GM18870 (cell line): Measurements from ENCODE around the gene SDK2.
"Not testable (repeated sequence)": the region's sequence is repeated elsewhere in the genome, so short reads cannot be mapped to it uniquely, and the experiment has no call there.

Source experiments
- ATAC-seq: cut with Tn5 transposase; IDR thresholded peaks from one replicate; pipeline ENCODE4 v1.9.1; 2021; ENCODE audit warnings: moderate library complexity; ENCODE audit not compliant: unreplicated experiment

The SDK2 gene

DNA sequence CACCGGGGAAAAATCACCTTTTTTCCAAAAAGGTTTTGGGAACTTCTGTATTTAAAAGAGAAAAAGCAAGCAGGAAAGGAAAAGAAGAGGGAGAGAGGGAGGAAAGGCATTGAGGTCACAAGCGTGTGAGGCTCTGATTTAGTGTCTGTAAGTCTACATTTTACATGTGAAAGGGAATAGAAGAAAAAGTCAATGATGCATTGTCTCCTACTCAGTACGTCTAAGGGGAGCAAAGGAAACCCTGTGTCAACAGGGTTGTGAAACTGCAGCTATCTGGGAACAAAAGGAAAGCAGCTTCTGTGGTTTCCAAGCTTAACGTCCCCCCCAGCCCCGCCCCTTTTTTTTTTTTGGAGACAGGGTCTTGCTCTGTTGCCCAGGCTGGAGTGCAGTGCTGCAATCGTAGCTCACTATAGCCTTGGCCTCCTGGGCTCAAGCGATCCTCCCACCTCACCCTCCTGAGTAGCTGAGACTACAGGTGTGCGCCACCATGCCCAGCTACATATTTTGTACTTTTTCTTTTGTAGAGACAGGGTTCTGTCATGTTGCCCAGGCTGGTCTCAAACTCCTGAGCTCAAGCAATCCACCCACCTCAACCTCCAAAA is 330.6 kb downstream of the SDK2 start:
- ATAC-seq, result no peak

DNA sequence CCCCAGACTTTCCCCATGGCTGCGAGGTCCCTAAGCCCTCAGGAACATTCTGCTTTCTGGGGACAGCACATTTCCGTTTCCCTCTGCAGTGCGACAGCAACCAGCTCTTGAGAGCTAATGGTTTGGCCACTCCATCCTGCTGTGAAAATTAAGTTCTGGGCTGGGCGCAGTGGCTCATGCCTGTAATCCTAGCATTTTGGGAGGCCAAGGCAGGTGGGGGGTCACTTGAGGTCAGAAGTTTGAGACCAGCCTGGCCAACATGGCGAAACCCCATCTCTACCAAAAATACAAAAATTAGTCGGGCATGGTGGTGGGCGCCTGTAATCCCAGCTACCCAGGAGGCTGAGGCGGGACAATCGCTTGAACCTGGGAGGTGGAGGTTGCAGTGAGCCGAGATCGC is 331.4 kb downstream of the SDK2 start:
- ATAC-seq, result not testable (repeated sequence)

DNA sequence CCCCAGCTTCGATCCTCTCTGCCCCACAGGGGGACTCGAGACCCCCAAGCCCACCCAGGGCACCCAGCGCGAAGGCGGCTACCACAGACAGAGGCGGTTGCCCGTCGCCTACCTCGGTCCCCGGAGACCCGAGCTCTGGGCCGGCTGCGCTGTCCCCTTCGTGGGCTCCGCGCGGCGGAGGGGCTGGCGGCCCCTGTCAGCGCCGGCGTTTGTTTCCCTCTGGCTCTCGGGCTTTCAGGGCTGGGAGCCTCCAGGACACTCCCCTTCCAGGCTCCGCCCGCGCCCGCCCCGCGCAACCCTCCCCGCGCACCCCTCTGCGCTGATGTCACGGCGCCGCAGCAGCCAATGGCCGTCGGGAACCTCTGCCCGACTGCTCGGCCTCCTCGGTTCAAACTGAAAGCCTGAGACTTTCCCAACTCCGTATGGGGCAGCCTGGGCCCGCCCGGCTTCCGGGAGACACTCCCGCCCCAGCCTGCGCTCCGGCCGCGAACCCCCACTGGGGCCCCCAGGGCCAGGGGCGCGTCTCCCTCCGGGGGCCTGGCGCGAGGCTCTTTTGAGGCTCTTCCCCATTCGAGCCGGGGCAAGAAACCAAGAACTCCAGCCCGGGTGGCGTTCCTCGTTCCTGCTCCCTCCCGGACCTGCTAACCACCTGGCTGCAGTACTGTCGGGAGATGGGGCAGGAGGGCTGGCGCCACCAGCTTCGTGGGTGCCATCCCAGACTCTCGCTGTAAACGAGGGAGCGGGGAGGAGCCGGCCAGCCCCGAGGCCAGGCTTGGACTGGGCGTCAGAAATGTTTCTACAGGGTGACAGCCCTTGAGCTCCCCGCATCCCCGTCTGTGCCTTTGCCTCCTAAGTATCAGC is 332.2 kb downstream of the SDK2 start, which contains the start of gene CDC42EP4:
Gene CDC42EP4, minus strand, starts transcription at position 221 of the 861 bp plus-strand sequence. CDS start 25,501 bp downstream, outside the sequence.
- ATAC-seq, result peak; percentile 59

DNA sequence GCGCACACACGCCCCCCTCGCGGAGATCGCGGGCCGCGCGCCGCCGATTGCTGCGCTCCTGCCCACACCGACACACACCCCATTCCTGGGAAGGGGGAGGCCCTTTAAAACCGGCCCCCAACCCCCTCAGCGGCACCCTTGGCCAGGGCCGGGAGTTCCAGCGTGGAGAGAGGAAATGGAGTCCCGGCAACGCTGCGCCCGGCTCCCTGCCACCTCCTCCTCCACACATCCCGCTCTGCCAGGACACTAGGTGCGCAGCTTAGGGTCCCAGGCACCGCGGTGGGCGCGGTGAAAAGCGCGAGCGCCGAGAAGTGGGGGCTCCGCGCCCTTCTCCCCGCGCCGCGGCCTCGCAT is 332.8 kb downstream of the SDK2 start:
- peak; percentile 8 for ATAC-seq

DNA sequence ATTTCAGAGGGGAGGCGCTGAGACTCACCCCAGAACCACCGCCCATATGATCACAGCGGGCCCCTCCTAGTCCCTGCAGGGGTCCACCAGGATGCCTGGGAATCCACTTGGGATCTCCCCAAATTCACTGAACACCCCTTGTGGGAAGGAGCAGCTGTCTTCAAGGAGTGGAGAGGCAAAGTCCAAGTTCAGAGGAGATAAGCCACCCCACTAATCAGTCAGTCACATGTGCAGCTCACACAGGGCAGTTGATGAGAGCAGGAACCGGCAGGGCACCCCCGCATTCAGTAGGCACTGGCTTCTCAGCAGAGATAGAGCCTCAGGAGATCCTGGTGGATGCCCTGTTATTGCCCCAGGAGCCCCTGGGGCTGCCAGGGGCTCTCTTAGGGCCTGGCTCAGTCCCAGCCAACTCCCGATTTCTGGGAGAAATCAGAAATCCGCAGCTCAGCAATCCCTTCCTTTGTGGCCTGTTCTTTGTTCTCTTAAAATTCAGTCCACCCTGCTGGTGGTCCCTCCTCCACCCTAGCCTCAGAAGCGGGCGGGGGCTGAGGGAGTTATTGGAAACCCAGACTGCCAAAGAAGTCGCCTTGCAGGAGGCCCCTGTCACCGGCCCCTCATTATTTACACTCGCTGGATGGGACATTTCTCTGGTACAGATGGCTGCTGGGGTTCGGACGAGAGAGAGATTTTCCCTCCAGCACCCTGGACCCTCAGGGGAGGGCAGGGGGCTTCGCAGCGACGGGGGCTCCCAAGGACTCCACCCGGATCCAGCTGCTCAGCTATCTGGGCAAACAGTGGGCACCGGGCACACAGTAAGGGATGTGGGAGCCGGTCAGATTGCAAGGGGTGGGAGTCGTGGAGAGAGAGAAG is 334.3 kb downstream of the SDK2 start:
- ATAC-seq, result no peak

DNA sequence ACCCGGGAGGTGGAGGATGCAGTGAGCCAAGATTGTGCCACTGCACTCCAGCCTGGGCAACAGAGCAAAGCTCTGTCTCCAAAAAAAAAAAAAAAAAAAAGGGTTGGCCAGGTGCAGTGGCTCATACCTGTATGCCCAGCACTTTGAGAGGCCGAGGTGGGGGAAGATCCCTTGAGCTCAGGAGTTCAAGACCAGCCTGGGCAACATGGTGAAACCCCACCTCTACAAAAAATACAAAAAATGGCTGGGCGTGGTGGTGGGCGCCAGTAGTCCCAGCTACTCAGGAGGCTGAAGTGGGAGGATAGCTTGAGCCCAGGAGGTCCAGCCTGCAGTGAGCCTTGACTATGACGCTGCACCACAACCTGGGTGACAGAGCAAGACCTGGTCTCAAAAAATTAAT is 335.3 kb downstream of the SDK2 start:
- ATAC-seq, result not testable (repeated sequence)

DNA sequence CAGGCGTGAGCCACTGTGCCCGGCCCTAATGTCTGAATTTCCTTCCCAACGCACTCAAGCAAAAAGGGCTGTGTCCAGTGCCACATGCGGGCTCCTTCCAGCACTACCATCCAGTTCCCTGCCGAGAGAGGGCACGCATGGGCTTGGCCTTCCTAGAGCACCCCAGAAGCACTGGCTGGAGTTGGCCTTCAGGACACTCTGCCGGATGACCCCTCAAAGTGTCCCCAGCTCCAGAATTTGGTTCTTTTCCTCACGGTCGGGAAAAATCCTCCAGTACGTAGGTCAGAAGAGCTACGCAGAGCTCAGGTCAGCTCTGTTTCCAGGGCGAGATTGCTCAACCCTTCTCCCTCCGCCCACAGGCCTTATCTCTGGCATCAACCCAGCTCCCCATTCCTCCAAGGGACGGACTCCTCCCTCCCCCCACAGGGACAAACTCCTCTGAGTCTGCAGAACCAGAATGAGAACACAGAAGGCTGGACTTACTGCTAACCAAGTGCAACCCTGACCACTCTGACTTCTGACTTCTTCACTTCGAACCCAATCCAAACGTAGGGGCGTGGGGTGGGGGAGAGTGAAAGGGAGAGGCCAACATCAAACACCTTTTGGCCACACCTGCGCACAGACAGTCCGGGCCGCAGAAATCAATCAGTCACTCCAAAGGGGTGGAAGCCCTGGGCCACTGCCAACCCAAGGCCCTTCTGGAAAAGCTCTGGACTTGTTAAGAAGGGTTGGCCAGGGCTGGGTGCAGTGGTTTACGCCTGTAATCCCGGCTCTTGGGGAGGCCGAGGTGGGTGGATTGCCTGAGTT is 336.0 kb downstream of the SDK2 start:
- ATAC-seq, result no peak

DNA sequence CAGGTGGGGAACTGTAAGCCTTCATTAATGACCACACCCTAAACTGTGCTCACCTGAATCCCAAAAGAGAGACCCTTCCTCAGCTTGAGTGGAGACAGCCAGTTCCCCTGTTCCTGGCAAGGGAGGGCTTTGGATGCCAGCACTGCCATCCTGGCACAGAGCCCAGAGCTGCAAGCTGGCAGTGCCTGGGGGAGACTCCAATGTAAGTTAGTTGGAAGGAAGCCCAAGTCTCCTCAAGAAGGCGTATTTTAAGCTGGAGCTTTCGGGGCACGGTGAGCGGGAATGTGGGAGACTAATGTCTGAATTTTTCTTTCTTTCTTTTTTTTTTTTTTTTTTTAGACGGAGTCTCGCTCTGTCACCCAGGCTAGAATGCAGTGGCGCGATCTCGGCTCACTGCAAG is 337.1 kb downstream of the SDK2 start:
- ATAC-seq, result no peak

DNA sequence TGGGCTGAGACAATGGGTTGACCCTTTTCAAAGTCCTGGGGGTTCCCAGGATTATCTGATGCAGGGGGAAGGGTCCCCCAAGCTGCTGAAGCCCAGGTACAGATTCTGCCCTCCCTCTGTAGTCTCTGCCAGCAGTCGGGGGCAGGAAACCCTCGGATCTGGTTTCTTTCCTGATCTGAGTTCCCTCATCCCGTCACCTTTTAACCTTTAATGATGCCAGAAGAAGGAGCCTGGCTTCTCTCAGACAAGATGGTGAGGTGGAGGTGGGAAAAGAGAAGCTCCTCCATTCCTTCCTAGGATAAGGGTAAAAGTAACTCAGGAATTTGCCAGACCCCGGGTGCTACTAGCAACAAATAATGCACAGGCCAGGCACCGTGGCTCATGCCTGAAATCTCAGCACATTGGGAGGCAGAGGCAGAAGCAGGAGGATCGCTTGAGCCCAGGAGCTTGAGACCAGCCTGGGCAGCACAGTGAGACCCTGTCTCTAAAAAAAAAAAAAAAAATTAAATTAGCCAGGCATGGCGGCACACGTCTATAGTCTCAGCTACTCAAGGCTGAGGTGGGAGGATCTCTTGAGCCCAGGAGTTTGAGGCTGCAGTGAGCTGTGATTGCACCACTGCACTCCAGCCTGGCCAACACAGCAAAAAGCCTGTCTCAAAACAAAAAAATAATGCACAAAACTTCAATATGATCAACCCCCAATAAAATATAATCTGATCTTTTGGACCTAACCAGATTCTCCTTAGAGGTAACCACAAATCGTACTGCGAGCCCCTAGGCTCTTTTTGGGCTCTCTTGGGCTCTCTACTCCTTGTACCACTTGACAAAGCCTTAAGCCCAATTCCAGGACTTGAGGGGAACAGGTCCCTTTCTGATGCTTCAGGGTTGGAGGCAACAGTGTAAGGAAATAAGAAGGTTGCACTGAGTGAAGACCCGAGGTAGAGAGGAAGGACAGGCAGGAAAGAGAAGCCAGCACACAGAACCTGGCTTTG is 338.1 kb downstream of the SDK2 start:
- no peak for ATAC-seq

DNA sequence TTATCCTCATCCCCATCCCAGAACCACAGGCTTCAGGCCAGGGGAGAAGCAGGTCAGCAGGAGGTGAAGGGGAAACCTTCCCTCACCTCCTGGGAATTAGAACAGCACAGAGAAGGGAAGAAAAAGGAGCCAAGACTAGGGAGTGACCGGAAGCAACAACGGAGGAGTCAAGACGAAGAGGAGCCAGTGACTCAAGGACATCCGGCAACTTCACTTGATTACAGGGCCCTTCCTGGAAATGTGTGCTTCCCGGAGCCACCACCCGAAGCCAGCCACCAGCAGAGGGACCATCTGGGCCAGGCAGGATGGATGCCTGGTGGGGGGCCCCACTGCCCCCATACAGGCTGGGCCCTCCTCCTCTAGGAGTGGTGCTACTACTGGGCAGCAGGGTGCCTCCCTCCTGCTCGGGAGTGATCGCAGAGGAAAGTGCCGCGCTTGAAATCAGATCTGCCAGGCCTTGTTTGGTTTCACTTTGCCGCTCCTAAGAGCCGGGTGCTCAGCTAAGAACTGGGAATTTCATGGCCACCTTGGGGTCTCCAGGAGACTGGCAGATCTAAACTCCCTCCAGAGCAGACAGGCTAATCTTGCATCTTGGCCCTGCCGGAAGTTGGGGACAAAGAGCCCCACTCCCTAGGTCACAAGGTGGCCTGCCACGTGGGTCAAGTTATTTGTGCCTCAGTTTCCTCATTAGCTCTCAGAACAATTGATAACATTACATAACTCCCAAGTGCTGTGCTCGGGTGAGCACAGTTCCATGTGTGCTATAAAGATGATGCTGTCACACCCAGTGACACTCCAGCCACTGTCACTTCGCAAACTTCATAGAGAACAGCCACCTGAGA is 339.1 kb downstream of the SDK2 start:
- no peak for ATAC-seq

DNA sequence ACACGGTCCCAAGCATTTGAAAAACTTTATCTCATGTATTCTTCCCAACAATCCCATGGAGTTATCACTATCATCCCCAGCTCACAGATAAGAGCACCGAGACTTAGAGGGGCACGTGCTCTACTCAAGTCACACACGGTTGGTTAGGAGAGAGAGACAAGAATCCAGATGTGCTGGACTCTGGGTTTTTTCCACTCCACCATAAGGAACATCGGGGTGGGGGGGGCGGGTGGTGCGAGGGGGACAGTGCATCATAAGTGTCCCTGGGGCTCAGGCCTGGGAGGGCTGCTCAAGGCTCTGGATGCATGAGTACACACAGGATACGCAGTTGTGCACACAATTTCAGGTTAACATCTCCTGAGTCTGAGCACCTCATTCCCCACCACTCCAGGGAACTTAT is 339.8 kb downstream of the SDK2 start:
- no peak for ATAC-seq

DNA sequence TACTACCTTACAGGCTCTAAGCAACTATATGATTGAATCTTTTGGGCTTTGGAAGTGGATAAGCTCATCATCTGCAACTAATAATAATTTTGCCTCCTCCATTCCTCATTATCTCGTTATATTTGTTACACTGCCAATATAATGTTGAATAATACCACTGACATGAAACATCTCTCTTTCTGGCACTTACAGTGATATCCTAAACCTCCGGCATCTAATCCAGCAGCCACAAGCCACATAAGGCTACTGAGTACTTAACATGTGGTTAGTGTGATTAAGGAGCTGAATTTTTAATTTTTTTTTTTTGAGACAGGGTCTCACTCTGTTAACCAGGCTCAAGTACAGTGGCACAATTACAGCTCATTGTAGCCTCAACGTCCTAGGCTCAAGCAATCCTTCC is 342.1 kb downstream of the SDK2 start:
- ATAC-seq, result no peak

DNA sequence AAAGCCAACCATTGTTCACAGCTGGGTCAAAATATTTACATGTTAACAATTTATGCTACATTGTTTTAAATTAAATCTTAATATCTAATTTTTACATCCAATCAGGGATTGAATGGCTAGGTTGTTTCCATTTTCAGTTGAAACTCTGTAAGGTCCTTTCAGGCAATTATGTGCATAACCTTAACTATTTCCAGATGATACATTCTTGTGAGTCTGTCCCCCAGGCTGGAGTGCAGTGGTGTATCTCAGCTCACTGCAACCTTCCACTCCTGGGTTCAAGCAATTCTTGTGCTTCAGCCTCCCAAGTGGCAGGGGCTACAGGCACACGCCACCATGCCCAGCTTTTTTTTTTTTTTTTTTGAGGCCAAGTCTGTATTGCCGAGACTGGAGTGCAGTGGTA is 342.9 kb downstream of the SDK2 start:
- ATAC-seq, result no peak

DNA sequence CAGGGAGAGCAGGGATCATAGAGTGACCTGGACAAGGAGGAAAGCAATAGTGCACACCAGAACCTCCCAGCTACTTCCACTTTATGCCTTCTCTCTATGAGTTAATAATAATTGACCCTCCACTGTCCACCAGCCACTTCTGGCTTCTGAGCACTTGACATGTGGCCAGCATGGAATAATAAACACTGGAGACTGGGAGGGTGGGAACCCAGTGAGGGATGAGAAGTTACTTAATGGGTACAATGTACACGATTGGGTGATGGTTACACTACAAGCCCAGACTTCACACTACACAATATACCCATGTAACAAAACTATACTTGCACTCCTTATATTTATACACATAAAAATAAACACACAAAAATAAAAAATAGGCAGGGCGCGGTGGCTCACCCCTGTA is 343.9 kb downstream of the SDK2 start:
- no peak for ATAC-seq

DNA sequence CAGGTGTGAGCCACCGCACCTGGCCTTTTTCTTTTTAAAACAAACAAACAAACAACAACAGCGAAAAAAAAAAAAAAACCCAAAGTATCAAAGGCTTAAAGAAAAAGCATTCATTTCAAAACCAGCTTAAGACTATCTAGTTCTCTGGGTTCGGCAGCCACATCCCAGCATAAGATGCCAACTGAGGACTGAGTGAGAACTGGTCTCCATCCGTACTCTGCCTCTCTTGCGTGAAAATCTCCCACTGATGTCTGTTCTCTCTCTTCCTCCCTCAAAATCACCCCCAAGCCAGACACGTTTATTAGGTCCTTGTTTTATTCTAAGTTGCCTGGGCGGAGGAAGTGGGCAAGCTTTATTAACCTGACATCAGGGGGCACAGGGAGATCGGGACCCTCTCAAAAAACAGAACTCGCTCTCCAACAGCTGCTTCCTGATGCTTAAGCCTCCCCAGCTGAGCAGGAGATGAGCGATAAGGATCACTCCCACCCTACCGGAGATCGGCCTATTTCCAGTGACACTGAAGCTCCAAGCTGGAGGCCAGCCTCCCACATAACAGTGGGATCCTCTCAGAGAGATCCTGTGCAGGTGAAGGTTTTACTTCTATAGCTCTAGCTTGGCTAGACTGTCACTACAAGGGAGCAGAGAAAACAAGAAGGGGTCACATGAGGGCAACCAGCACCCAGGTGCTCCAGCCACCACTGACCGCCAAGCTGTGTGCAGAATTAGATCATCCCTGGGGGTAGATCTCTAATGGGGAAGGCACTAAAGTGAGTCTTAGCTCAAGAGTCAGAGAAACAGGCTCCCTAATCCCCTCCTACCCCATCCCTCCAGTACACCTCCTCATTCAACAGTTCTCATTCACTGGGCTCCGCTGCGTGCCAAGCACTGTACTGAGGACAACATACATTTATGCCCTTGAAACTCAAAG is 346.0 kb downstream of the SDK2 start:
- ATAC-seq, result peak; percentile 68

DNA sequence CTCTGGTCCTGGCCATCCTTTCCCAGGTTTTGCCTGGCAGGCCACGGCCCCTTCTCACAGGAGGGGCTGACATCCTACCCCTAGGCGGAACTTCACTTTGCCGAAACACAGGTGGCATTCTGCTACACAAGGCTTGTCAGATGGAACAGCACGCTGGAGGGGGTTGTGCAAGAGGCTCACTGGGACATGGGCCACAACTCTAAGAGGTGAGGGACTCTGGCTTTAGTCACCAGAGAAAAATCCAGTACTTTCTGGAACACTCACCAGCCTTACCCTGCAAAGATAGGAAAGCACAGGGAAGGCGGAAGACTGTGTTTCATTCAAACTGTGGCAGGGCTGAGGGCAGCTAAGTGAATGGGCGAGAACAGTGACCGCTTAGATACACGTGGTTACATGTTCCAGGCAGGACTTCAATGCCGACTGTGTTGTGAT is 350.7 kb downstream of the SDK2 start:
- ATAC-seq, result no peak

DNA sequence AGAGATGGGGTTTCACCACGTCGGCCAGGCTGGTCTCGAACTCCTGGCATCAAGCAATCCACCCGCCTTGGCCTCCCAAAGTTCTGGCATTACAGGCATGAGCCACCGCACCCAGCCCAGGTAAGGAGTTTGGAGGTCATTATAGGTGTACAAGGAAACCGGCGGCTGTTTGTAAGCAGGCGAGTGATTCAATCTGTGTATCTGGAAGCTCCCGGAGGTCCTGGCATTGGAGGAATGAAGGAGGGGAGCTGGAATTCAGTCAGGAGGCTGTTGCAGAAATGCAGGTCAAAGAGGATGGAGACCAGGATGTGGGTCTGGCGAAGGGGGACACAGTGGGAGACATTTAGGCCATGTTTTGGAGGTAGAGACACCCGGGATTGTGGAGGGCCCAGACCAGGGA is 351.2 kb downstream of the SDK2 start:
- no peak for ATAC-seq
